GM18502 (cell line): ENCODE results near the gene SLC16A3.

ENCODE experiments used
- ATAC-seq: cut with Tn5 transposase; IDR thresholded peaks from one replicate; pipeline ENCODE4 v1.9.1; 2021; ENCODE audit warnings: mild to moderate bottlenecking; ENCODE audit not compliant: unreplicated experiment, poor library complexity

Gene SLC16A3

GRCh38 chr17:82235056-82235774 lies 6.4 kb downstream of the SLC16A3 start:
- ATAC-seq, result no peak

GRCh38 chr17:82235775-82236141 lies 6.9 kb downstream of the SLC16A3 start:
- no peak for ATAC-seq

- no peak for ATAC-seq
Observed at GRCh38 chr17:82236142-82236971, 7.5 kb downstream of the SLC16A3 start.

- ATAC-seq, result no peak
Observed at GRCh38 chr17:82237083-82237745, 8.4 kb downstream of the SLC16A3 start.

GRCh38 chr17:82237746-82238471 lies 9.1 kb downstream of the SLC16A3 start:
- ATAC-seq, result no peak

- no peak for ATAC-seq
Observed at GRCh38 chr17:82238472-82239201, 9.8 kb downstream of the SLC16A3 start.

- no peak for ATAC-seq
Observed at GRCh38 chr17:82239401-82239925, 10.6 kb downstream of the SLC16A3 start.

- ATAC-seq, result no peak
Observed at GRCh38 chr17:82239926-82240505, 11.2 kb downstream of the SLC16A3 start.

- ATAC-seq, result no peak
Observed at GRCh38 chr17:82240506-82241182, 11.8 kb downstream of the SLC16A3 start.

GRCh38 chr17:82241183-82241925 lies 12.5 kb downstream of the SLC16A3 start:
- no peak for ATAC-seq

GRCh38 chr17:82241926-82242697 lies 13.3 kb downstream of the SLC16A3 start:
- no peak for ATAC-seq

- no peak for ATAC-seq
Observed at GRCh38 chr17:82242698-82242976, 13.8 kb downstream of the SLC16A3 start.

- ATAC-seq, result no peak
Observed at GRCh38 chr17:82242977-82243647, 14.3 kb downstream of the SLC16A3 start.

- ATAC-seq, result no peak
Observed at GRCh38 chr17:82243648-82244412, 15.0 kb downstream of the SLC16A3 start.

GRCh38 chr17:82244413-82245133 lies 15.7 kb downstream of the SLC16A3 start:
- ATAC-seq, result no peak
